HG02798 (cell line): Measurements from ENCODE around the gene DNASE2.
A peak's percentile ranks its signal among the peaks of the same experiment; 100 is the strongest.
"Not testable (repeated sequence)": the region's sequence is repeated elsewhere in the genome, so short reads cannot be mapped to it uniquely, and the experiment has no call there.

ENCODE experiments used
- ATAC-seq: cut with Tn5 transposase; IDR thresholded peaks from one replicate; pipeline ENCODE4 v1.9.1; 2021; ENCODE audit warnings: mild to moderate bottlenecking; ENCODE audit not compliant: unreplicated experiment, poor library complexity

DNASE2 gene

DNA sequence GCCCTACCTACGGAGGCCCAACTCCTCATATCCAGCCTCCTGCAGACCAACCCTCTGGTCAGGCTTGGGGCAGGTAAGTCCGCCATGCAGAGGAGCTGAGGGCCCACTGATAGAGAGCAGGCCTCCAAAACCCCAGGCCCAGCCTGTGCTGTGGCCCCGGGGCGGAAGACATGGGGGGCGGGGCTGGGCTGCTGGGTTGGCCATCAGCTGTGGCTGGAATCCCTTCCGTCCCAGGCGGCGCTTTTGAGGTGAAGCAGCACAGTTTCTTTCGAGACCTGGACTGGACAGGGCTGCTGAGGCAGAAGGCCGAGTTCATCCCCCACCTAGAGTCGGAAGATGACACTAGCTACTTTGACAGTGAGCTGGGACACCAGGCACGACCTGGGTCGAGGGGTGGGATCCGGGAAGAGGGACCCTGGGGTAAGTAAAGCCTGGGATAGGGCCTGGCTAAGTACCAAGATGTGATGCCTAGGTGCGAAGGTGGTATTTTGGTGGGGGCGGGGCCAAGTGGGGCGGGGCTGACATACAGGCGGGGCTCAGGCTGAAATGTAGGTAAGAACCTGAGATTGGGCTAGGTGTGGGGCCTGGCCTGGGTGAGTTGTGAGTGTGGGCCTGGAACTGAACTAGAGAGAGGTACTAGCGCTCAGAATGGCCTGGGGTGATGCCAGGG, 15.4 kb downstream of the DNASE2 start:
- no peak for ATAC-seq

GRCh38 chr19:12864721-12865715, 16.2 kb downstream of the DNASE2 start:
- no peak for ATAC-seq

DNA sequence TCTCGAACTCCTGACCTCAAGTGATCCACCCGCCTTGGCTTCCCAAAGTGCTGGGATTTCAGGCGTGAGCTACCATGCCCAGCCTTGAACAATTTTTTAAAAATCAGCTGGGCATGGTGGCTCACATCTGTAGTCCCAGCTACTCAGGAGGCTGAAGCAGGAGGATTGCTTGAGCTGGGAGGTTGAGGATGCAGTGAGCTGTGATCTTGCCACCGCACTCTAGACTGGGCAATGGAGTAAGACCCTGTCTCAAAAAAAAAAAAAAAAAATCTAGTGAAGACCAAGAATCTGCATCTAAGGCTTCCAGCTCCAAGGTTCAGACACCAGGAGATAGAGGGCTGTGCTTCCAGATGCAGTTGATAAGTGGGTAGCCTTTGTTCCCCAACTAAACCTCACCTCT, 17.1 kb downstream of the DNASE2 start:
- ATAC-seq: no peak

GRCh38 chr19:12859546-12859945, 21.7 kb downstream of the DNASE2 start:
- ATAC-seq: no peak

GRCh38 chr19:12858041-12858928, 23.0 kb downstream of the DNASE2 start:
- ATAC-seq: no peak

DNA sequence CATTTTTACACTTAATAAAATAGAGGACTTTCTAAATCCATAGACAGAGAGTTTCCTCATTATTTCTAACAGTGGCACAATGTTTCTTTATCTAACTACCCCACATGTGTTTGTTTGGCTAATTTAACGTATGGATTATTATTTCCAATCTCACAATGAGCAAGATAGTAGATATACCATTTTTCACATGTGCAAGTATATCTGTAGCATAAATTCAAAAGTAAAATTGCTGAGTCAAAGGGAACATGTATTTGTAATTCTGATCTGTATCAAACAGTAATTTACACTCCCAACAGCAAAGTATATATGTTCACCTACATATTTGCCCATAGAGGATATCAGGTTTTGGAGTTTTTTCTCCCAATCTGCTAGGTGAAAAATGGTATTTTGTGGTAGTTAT, 24.6 kb downstream of the DNASE2 start:
- no peak for ATAC-seq

- peak; percentile 74 for ATAC-seq
Measured at GRCh38 chr19:12847159-12848139, 33.8 kb downstream of the DNASE2 start.

- ATAC-seq: not testable (repeated sequence)
Measured at GRCh38 chr19:12846613-12847012, 34.6 kb downstream of the DNASE2 start.

DNA sequence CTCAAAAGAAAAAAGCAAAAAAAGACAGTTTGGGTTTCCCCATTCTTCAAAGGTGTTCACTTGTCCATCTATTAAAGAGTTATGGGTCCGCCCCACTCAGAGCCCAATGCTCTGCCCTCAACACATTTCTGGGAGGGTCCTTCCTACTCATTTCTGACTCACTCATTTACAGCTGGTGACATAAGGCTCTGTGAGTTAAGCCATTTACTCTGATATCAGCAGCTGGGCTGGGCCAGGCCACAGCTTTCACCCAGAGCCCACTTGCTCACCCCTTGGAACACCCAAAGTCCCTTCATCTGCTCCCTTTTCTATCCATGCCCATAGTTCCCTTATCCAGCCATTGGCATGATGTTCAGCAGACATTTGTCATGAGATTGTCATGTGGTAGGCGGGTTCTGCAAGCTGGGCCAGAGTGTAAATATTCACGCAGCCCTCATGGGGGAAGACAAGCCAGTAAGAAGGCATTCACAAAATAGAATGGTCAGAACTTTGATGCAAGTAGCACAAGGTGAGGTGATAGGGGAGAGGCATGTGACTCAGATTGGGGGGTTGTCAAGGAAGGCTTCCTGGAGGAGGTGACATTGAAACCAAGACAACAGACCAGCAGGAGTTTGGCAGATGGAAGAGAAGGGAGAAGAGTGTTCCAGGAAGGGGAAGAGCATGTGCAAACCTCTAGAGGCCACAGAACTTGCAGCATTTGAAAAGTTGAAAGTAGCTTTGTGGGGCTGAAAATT, 37.1 kb downstream of the DNASE2 start:
- no peak for ATAC-seq

GRCh38 chr19:12843328-12843727, 37.9 kb downstream of the DNASE2 start:
- ATAC-seq: no peak

GRCh38 chr19:12842511-12842910, 38.7 kb downstream of the DNASE2 start:
- ATAC-seq: no peak

- ATAC-seq: no peak
Measured at GRCh38 chr19:12841094-12841493, 40.2 kb downstream of the DNASE2 start.

DNA sequence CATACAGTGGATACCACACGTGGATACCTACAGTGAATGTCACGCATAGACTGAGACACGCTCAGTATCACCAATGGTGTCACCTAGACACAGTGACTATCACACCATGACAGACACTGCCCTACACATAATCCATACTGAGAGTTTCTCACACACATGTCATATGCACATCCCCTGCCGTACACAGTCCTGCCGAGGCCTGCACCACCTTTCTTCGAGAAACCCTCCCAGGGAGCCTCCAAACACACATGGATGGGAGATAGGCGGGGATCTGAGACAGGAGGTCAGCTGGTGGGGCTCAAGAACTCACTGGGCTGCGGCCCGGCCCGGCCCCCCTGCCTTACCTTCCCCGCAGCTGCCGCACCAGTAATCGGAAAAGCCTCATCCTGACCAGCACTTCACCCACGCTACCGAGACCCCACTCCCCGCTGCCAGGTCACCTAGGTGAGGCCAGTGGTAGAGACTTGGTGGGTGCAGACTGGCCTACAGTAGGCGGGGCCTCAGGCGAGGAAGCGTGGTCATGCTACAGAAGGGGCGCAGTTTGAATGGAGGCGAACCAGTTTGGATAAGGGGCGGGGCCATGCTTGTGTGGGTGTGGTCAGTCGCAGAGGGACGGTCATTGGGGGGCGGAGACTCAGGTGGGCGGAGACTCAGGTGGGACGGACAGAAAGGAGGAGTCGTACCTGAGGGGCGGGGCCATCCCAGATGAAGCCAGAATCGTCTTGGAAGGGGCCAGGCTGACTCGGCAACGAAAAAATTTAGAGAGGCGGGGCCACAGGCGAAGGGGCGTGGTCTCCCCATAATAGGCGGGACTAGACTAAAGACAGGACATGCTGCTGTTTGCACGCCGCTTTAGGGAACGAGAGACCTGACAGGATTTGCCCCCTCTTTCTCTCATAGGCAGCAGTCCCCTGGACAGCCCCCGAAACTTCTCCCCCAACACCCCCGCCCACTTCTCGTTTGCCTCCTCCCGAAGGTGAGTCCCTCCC, 40.9 kb downstream of the DNASE2 start:
- no peak for ATAC-seq

DNA sequence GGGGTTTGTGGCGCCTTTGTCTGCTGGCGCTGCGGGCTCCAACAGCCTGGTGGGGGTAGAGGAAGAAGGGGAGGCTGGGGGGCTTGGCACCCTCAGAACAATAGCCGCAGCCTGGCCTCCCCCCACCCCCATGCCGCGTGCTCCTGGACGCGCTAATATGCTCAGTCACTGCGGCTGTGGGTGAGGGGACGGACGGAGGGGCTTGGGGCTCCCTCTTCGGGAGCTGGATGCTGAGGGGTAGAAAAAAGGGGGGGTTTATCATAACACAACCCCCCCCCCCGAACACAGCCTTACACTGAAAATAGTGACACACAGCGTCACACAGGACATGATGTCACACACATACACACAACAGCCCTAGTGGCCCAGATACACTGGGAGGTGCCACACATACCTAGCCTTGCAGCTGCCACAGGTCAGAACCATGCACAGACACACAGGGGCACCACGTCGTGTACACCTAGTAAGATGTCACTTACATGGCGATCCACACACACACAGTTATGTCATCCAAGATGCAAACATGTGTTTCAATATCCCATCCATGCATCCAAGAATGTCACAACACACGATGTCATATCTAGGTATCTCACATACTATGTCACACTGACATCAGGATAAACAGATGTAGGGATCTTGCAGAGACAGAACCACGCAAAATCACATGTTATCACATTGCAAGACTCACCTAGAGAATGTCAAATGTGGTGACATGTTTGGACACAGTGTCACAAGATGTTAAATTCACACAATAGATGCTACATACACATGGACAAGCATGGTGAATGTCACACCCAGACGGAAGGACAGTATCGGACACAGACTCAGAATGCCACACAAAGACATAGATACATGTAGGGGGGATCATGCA, 42.1 kb downstream of the DNASE2 start:
- ATAC-seq: no peak

DNA sequence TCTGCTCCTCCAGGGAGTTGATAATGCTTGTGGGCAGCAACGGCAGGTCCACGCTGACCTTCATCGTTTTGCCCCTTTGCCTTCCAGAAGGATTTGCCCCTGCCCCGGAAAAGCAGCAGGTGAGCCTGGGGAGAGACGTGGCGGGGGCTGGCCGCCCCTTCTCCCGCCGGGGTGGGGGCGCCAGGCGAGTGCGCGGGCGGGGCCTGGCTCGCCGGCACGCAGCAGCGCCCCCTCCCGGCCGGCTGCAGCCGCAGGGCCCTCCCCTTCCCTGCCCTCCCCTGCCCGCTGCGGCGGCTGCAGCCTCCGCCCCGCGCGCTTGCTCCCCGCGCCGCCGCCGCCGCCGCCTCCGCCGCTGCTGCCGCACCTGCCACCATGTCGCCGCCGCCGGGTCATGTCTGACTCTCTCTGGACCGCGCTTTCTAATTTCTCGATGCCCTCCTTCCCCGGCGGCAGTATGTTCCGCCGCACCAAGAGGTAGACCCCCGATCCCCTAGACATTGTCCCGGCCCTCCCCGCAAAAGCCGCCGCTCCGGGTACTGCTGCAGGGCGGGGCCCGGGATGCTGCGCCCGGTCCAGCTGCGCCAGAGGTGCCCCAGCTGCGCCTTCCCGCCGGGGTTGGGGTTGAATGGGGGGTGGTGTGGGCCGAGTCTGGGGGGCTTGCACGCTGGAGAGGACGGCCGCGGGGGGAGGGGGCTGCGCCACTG, 42.9 kb downstream of the DNASE2 start, which contains the start of gene MAST1:
MAST1 (plus strand) TSS at position 334 of the 704 bp plus-strand sequence; CDS start at position 392, 58 bp downstream.
- no peak for ATAC-seq

GRCh38 chr19:12837225-12837624, 44.0 kb downstream of the DNASE2 start:
- no peak for ATAC-seq
